Osteoblast (primary cell): Measurements from ENCODE around the gene MBD5. TPM values are rescaled to one million over a fixed set of nuclear protein-coding genes. Genes with fewer than 3 reads are reported as not detected.

Source experiments
- DNase-seq: peaks from one replicate; pipeline ENCODE4 v3.0.0; 2011; ENCODE audit warnings: low spot score, mixed read lengths; ENCODE audit not compliant: insufficient read length; ENCODE audit errors: missing footprints
- H2AFZ ChIP-seq: 2 replicates; pipeline ENCODE4 v1.6.0; 2011; ENCODE audit warnings: mild to moderate bottlenecking, low read length
- H3K27ac ChIP-seq: 2 replicates; pipeline ENCODE4 v1.5.1; 2011; ENCODE audit warnings: mild to moderate bottlenecking, low read depth, low read length, moderate library complexity
- H3K27me3 ChIP-seq: 2 replicates; pipeline ENCODE4 v1.6.0; 2012; ENCODE audit warnings: mild to moderate bottlenecking, control low read depth, inconsistent platforms, low read length, moderate library complexity; ENCODE audit not compliant: insufficient read depth
- H3K36me3 ChIP-seq: 2 replicates; pipeline ENCODE4 v1.5.1; 2011; ENCODE audit warnings: mild to moderate bottlenecking, low read length, control low read depth, moderate library complexity; ENCODE audit not compliant: insufficient read depth
- H3K4me1 ChIP-seq: 2 replicates; pipeline ENCODE4 v1.5.1; 2011; ENCODE audit warnings: mild to moderate bottlenecking, low read length, control low read depth, moderate library complexity; ENCODE audit not compliant: insufficient read depth
- H3K4me2 ChIP-seq: 2 replicates; pipeline ENCODE4 v1.6.0; 2011; ENCODE audit warnings: mild to moderate bottlenecking, low read length; ENCODE audit not compliant: insufficient read depth
- H3K4me3 ChIP-seq: fragments of 200-600 bp; sonication (generic); 3 replicates; pipeline ENCODE4 v1.5.1; 2012; ENCODE audit warnings: mild to moderate bottlenecking, low read length, inconsistent platforms; ENCODE audit not compliant: insufficient read depth
- H3K79me2 ChIP-seq: 2 replicates; pipeline ENCODE4 v1.6.0; 2012; ENCODE audit warnings: mild to moderate bottlenecking, low read length, control low read depth, inconsistent platforms; ENCODE audit not compliant: insufficient read depth
- H3K9me3 ChIP-seq: 2 replicates; pipeline ENCODE4 v1.5.1; 2011; ENCODE audit warnings: low read depth, low read length, control low read depth
- H4K20me1 ChIP-seq: 2 replicates; pipeline ENCODE4 v1.6.0; 2012; ENCODE audit warnings: mild to moderate bottlenecking, low read length, control low read depth; ENCODE audit not compliant: insufficient read depth
- total RNA-seq: library from RNA; depleted of rRNA; stranded (reverse); fragments of >200 nt; gene quantifications from 2 replicates; pipeline ENCODE4 v1.2.3, GENCODE V29; 2012
- TF ChIP-seq, protein P1 (sequence below): IDR thresholded peaks from 2 replicates; pipeline ENCODE4 v1.5.1; 2011; ENCODE audit warnings: mild to moderate bottlenecking, low read depth, low read length, moderate library complexity; ENCODE audit errors: extremely low read depth

MBD5 gene
- total RNA-seq, 1 donor: 22.4 TPM

DNA sequence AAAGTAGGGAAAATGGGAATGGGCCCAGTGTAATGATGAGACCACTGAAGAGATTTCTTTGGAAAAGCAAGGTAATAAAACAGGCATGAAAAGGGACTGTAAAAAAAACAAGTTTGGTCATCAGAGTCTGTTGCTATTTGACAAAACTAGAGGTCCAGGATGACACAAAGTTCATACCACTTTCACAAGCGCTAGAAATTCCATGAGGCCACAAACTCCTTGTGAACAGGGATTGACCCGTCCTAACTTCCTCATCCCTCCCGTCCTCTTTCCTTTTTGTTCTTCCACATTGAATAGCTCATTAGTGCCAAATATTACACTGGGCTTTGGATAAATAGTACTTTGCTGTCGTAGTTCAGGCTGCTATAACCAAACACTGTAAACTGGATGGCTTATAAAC is 434.9 kb downstream of the MBD5 start:
- no peaks in the 10 kb centered on the region for H3K9me3 ChIP-seq
- H3K4me1 ChIP-seq: peaks cover 5% of the 10 kb centered on the region
- no peak overlapping the region for H3K27ac ChIP-seq
- no peaks in the 10 kb centered on the region for H3K79me2 ChIP-seq
- H3K4me3 ChIP-seq: no peak overlapping the region
- H3K36me3 ChIP-seq: peaks cover 5% of the 10 kb centered on the region
- TF ChIP-seq, protein P1, sequence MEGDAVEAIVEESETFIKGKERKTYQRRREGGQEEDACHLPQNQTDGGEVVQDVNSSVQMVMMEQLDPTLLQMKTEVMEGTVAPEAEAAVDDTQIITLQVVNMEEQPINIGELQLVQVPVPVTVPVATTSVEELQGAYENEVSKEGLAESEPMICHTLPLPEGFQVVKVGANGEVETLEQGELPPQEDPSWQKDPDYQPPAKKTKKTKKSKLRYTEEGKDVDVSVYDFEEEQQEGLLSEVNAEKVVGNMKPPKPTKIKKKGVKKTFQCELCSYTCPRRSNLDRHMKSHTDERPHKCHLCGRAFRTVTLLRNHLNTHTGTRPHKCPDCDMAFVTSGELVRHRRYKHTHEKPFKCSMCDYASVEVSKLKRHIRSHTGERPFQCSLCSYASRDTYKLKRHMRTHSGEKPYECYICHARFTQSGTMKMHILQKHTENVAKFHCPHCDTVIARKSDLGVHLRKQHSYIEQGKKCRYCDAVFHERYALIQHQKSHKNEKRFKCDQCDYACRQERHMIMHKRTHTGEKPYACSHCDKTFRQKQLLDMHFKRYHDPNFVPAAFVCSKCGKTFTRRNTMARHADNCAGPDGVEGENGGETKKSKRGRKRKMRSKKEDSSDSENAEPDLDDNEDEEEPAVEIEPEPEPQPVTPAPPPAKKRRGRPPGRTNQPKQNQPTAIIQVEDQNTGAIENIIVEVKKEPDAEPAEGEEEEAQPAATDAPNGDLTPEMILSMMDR: no peak
- no peaks in the 10 kb centered on the region for H4K20me1 ChIP-seq
- DNase-seq: no peak
- H3K27me3 ChIP-seq: no peaks in the 10 kb centered on the region
- no peak overlapping the region for H2AFZ ChIP-seq
- no peak overlapping the region for H3K4me2 ChIP-seq

DNA sequence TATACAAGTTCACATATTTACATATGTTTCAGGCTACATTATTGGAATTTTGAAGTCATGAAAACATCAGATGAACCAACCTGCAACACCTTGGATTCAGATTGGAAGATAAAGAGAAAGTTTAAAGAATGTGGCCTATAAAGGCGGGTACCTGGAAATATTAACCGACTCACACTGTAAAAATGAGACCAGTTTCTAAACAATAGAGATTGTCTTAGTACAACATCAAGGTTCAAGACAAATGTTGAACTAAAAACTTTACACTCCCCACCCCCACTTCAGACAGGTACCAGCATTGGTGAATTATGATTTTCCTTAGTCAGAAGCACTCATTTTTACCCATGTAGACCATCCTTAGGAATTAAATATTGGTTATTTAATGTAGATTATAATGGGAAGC is 437.3 kb downstream of the MBD5 start:
- Histone ChIP-seq H4K20me1 (no peaks in the 10 kb centered on the region), H3K36me3 (peaks cover 5% of the 10 kb centered on the region), H3K4me1 (peaks cover 5% of the 10 kb centered on the region), H3K9me3 (no peaks in the 10 kb centered on the region), H2AFZ (no peak overlapping the region), H3K4me3 (no peak overlapping the region), H3K27ac (no peak overlapping the region), H3K4me2 (no peak overlapping the region), H3K79me2 (no peaks in the 10 kb centered on the region), H3K27me3 (no peaks in the 10 kb centered on the region)
- DNase-seq: no peak
- TF ChIP-seq, protein P1: no peak

DNA sequence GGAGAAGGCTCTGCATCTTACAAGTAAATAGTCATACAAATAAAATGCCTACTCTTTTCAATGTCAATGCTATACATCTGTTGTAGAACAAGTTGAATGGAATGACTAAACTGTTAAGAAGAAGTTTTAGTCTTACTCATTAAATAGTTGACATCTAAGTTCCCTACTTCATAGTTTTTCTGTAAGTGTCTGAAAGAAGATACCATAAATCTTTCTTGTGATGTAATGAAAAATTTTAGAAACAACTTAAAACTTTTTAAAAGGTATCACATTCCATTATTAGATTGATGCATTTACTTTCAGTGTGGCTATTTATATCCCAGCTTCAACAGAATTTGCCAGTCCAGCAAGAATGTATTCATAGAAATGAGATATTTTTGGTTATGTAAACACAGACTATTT is 438.5 kb downstream of the MBD5 start:
- Histone ChIP-seq H3K79me2 (no peaks in the 10 kb centered on the region), H3K36me3 (peaks cover 5% of the 10 kb centered on the region), H3K27ac (no peak overlapping the region), H2AFZ (no peak overlapping the region), H3K4me1 (peaks cover 9% of the 10 kb centered on the region), H3K27me3 (no peaks in the 10 kb centered on the region), H3K4me3 (no peak overlapping the region), H3K9me3 (no peaks in the 10 kb centered on the region), H4K20me1 (no peaks in the 10 kb centered on the region), H3K4me2 (no peak overlapping the region)
- no peak for DNase-seq
- TF ChIP-seq, protein P1: no peak

DNA sequence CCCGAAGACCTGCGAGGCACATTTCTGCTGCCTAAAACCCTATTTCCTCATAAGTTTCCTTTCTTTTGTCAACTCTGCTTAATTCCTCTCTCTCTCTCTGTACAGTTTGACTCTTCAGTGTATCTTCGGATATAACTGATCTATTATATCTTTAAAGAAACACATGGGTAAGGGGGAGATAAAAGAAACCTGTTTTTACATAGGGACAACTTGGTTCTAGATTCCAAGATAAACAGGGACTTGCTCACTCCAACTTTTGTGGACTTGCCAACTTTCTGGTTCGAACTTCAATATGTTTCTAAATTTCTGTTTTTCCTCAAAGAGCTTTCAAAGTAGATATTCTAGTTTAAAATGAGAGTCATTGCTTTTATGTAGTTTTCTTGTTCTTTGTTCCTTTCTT is 441.0 kb downstream of the MBD5 start:
- Histone ChIP-seq H3K27me3 (no peaks in the 10 kb centered on the region), H3K4me3 (no peak overlapping the region), H3K9me3 (no peaks in the 10 kb centered on the region), H3K4me1 (peaks cover 9% of the 10 kb centered on the region), H3K4me2 (peak overlapping the region; percentile 19), H4K20me1 (no peaks in the 10 kb centered on the region), H3K27ac (no peak overlapping the region), H3K36me3 (peaks cover 12% of the 10 kb centered on the region), H2AFZ (no peak overlapping the region), H3K79me2 (no peaks in the 10 kb centered on the region)
- DNase-seq: no peak
- TF ChIP-seq, protein P1: no peak
